KMS-11 (cell line): ENCODE results near the gene TRPM2.
"Not testable (repeated sequence)": the region's sequence is repeated elsewhere in the genome, so short reads cannot be mapped to it uniquely, and the experiment has no call there.

Experiments used
- H2AFZ ChIP-seq: fragments of 200-600 bp; sonication (generic); 2 replicates; pipeline ENCODE4 v1.6.1; 2016; ENCODE audit warnings: antibody characterized with exemption, mixed run types, low read depth
- H3K27ac ChIP-seq: fragments of 200-600 bp; sonication (generic); 2 replicates; pipeline ENCODE4 v1.6.1; 2016; ENCODE audit warnings: mild to moderate bottlenecking, mixed run types
- H3K27me3 ChIP-seq: fragments of 200-600 bp; sonication (generic); 2 replicates; pipeline ENCODE4 v1.6.1; 2017; ENCODE audit warnings: mild to moderate bottlenecking, low read depth, mixed run types, moderate library complexity; ENCODE audit not compliant: insufficient read depth
- H3K36me3 ChIP-seq: fragments of 200-600 bp; sonication (generic); 2 replicates; pipeline ENCODE4 v1.6.1; 2017; ENCODE audit warnings: mild to moderate bottlenecking, mixed run types; ENCODE audit not compliant: insufficient read depth
- H3K4me1 ChIP-seq: fragments of 200-600 bp; sonication (generic); 2 replicates; pipeline ENCODE4 v1.6.1; 2016; ENCODE audit warnings: mild to moderate bottlenecking, low read depth, mixed run types; ENCODE audit not compliant: poor library complexity, severe bottlenecking
- H3K4me2 ChIP-seq: fragments of 200-600 bp; sonication (generic); 2 replicates; pipeline ENCODE4 v1.7.0; 2016; ENCODE audit warnings: mild to moderate bottlenecking, mixed run types
- H3K4me3 ChIP-seq: fragments of 200-600 bp; sonication (generic); IDR thresholded peaks from 2 replicates; pipeline ENCODE4 v1.6.1; 2017; ENCODE audit warnings: low read depth, low read length, mixed read lengths; ENCODE audit not compliant: insufficient read depth
- H3K79me2 ChIP-seq: fragments of 200-600 bp; sonication (generic); 2 replicates; pipeline ENCODE4 v1.6.1; 2016; ENCODE audit warnings: low read depth, mixed run types; ENCODE audit not compliant: insufficient read depth
- H3K9ac ChIP-seq: fragments of 200-600 bp; sonication (generic); 2 replicates; pipeline ENCODE4 v1.6.1; 2016; ENCODE audit warnings: mild to moderate bottlenecking, mixed run types
- H4K20me1 ChIP-seq: fragments of 200-600 bp; sonication (generic); 2 replicates; pipeline ENCODE4 v1.6.1; 2016; ENCODE audit warnings: mild to moderate bottlenecking, mixed run types; ENCODE audit not compliant: insufficient read depth
- TF ChIP-seq, protein P1 (sequence below): fragments of 200-600 bp; sonication (generic); conservative IDR thresholded peaks from 2 replicates; pipeline ENCODE4 v1.6.1; 2017; ENCODE audit warnings: low read depth, mild to moderate bottlenecking, antibody characterized with exemption, low read length, moderate library complexity, mixed read lengths

TRPM2 gene

DNA sequence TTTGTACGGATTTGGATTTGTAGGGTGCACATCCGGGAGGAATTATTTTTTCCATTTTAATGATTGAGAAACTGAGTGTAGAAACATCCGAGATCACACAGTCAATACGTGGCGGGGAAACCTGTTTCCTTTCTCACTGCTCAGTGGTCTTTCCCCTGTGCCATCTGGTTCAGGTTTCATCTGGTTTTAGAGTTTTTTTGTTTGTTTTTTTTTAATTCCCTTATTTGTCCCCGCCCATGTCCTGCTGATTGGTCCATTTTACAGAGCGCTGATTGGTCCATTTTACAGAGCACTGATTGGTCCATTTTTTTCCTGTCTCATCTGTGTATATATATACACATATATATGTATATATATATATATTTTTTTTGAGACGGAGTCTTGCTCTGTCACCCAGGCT is 6.0 kb downstream of the TRPM2 start:
- no peak overlapping the region for H3K4me2 ChIP-seq
- no peak overlapping the region for H3K4me3 ChIP-seq
- no peak overlapping the region for H3K9ac ChIP-seq
- H4K20me1 ChIP-seq: no peaks in the 10 kb centered on the region
- TF ChIP-seq, protein P1, sequence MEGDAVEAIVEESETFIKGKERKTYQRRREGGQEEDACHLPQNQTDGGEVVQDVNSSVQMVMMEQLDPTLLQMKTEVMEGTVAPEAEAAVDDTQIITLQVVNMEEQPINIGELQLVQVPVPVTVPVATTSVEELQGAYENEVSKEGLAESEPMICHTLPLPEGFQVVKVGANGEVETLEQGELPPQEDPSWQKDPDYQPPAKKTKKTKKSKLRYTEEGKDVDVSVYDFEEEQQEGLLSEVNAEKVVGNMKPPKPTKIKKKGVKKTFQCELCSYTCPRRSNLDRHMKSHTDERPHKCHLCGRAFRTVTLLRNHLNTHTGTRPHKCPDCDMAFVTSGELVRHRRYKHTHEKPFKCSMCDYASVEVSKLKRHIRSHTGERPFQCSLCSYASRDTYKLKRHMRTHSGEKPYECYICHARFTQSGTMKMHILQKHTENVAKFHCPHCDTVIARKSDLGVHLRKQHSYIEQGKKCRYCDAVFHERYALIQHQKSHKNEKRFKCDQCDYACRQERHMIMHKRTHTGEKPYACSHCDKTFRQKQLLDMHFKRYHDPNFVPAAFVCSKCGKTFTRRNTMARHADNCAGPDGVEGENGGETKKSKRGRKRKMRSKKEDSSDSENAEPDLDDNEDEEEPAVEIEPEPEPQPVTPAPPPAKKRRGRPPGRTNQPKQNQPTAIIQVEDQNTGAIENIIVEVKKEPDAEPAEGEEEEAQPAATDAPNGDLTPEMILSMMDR: no peak
- no peaks in the 10 kb centered on the region for H3K4me1 ChIP-seq
- H2AFZ ChIP-seq: no peak overlapping the region
- H3K36me3 ChIP-seq: no peaks in the 10 kb centered on the region
- H3K79me2 ChIP-seq: no peaks in the 10 kb centered on the region
- peaks cover 91% of the 10 kb centered on the region for H3K27me3 ChIP-seq
- H3K27ac ChIP-seq: no peak overlapping the region

DNA sequence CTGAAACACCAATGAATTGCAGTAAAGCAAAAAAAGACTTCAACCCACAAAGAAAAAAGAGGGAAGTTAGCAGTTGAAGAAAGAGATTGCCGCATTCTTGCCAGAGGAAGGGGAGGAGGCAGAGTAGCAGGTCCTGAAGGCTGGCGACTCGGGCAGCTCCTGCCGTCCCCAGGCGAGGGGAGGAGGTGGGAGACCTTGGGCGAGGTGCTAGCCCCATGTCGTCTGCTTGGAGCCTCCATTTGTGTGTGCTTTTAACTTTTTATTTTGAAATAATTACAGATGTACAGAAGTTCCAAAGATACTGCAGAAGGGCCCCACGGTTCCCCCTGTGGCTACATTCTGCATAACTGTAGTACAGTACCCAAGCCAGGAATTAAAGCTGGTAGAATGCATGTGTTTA is 6.7 kb downstream of the TRPM2 start:
- Histone ChIP-seq H3K79me2 (no peaks in the 10 kb centered on the region), H3K9ac (no peak overlapping the region), H4K20me1 (no peaks in the 10 kb centered on the region), H3K4me1 (no peaks in the 10 kb centered on the region), H3K4me2 (no peak overlapping the region), H3K27me3 (peaks cover 89% of the 10 kb centered on the region), H2AFZ (no peak overlapping the region), H3K4me3 (no peak overlapping the region), H3K27ac (no peak overlapping the region), H3K36me3 (no peaks in the 10 kb centered on the region)
- TF ChIP-seq, protein P1: no peak

DNA sequence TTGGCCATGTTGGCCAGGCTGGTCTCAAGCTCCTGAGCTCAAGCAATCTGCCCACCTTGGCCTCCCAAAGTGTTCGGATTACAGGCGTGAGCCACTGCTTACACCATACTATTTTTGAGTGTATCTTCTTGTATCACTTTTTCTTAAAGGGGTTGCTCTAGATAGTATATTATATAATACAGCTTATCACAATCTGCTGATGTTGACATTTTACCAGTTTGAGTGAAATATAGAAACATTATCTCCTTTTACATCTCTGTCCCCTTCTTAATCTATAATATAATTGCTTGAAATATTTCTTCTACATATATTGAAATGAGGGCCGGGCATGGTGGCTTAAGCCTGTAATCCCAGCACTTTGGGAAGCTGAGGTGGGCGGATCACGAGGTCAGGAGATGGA is 8.5 kb downstream of the TRPM2 start:
- H4K20me1 ChIP-seq, H3K36me3 ChIP-seq, H3K4me2 ChIP-seq, H3K79me2 ChIP-seq, H2AFZ ChIP-seq, H3K27ac ChIP-seq, H3K9ac ChIP-seq, H3K4me3 ChIP-seq, H3K4me1 ChIP-seq: not testable (repeated sequence)
- H3K27me3 ChIP-seq: peaks cover 86% of the 10 kb centered on the region

DNA sequence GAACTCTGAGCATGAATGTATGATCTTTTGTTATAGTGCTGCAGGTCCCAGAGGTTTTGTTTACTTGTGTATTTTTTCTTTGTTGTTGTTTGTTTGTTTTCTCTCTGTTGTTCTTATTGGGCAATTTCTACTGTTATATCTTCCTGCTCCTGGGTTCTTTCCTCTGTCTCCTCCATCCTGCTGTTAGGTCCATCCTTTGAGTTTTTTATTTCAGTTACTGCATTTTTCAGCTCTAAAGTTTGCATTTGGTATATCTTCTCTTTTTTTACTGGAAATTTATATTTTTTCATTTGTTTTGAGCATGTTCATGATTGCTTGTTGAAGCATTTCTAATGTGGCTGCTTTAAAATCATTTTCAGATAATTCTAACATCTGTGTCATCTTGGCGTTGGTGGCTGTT is 9.9 kb downstream of the TRPM2 start:
- TF ChIP-seq, protein P1: no peak
- Histone ChIP-seq H4K20me1 (no peaks in the 10 kb centered on the region), H3K79me2 (no peaks in the 10 kb centered on the region), H3K9ac (no peak overlapping the region), H3K4me2 (no peak overlapping the region), H3K36me3 (no peaks in the 10 kb centered on the region), H2AFZ (no peak overlapping the region), H3K4me1 (no peaks in the 10 kb centered on the region), H3K27ac (no peak overlapping the region), H3K27me3 (peaks cover 84% of the 10 kb centered on the region), H3K4me3 (no peak overlapping the region)

DNA sequence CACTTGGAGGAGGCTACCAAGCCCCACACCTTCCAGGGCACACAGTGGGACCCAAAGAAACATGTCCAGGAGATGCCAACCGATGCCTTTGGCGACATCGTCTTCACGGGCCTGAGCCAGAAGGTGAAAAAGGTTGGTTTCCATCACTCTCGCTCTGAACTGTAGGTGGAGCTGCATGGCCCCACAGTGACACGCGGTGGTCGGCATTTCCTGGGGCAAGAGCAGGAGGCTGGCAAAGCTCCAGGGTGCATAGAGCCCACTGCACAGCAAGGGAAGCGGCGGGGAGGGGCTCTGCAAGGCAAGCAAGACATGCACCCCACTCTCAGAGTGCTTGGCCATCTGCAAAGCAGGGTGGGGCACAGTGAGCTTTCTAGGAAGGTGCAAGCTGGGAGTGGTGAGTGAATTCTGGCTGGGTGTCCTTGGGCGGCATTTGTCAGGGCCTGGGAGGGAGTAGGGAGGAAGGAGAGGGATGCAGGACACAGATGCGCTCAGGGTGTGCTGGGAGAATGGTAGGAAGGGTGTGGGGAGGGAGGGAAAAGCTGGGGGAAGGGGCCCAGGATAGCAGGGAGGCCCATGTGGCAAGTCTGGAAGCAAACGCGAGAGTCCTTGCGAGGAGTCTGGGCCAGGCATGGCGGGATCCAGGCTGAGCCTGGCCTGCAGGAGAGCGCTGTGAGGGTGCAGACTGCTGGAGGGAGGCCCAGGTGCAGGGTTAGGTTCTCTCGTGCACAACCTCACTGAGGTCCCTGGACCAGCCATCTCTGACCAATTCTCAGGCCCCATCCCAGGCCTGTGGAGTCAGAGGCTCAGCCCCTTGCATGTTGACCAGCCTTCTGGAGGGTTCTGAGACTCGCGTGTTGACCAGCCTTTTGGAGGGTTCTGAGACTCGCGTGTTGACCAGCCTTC is 11.0 kb downstream of the TRPM2 start:
- Histone ChIP-seq H3K4me1 (no peaks in the 10 kb centered on the region), H3K4me3 (no peak overlapping the region), H3K4me2 (no peak overlapping the region), H3K36me3 (no peaks in the 10 kb centered on the region), H3K27me3 (peaks cover 75% of the 10 kb centered on the region), H2AFZ (no peak overlapping the region), H3K9ac (no peak overlapping the region), H3K79me2 (no peaks in the 10 kb centered on the region), H4K20me1 (no peaks in the 10 kb centered on the region), H3K27ac (no peak overlapping the region)
- TF ChIP-seq, protein P1: no peak
